Measurements from ENCODE around the gene SH2D3A.

Gene SH2D3A

GRCh38 chr19:6769006-6769619, 1.9 kb upstream of the SH2D3A start:
- Histone ChIP-seq H3K9me2 (replicated peaks; ENCODE audit: low read depth, low read length) (no peaks in the 10 kb centered on the region), H3K4me2 (ENCODE audit: low read depth, low read length, poor library complexity, severe bottlenecking) (no peak overlapping the region), H3K79me2 (ENCODE audit: insufficient read depth, low read length) (peaks cover 14% of the 10 kb centered on the region; the same call in 1 of the 2 replicates)

GRCh38 chr19:6768236-6768785, 1.1 kb upstream of the SH2D3A start:
- H3K27me3 ChIP-seq (ENCODE audit: insufficient read depth, low read length, poor library complexity, severe bottlenecking): no peaks in the 10 kb centered on the region
- H3F3A ChIP-seq (ENCODE audit: low read depth): peaks cover 10% of the 10 kb centered on the region; the same call in 1 of the 2 replicates
- H3K9ac ChIP-seq (ENCODE audit: low read depth, low read length, poor library complexity, severe bottlenecking): no peak overlapping the region
- no peak overlapping the region for H2AFZ ChIP-seq (ENCODE audit: low read length)
- H3K36me3 ChIP-seq (ENCODE audit: insufficient read depth, low read length): no peaks in the 10 kb centered on the region
- peaks cover 4% of the 10 kb centered on the region for H4K20me1 ChIP-seq (ENCODE audit: insufficient read depth, low read length, poor library complexity, severe bottlenecking)
- TF ChIP-seq EZH2phosphoT487 (IDR thresholded peaks at IDR 0.05; ENCODE audit: borderline replicate concordance): no peak
- no peak for TF ChIP-seq CTCF (conservative IDR thresholded peaks at IDR 0.05; ENCODE audit: low read length)
- H3K9me2 ChIP-seq (replicated peaks; ENCODE audit: low read depth, low read length): no peaks in the 10 kb centered on the region
- H3K4me3 ChIP-seq (ENCODE audit: low read length, poor library complexity, severe bottlenecking): no peak overlapping the region
- peaks cover 6% of the 10 kb centered on the region; the same call in 1 of the 2 replicates for H3K79me2 ChIP-seq (ENCODE audit: insufficient read depth, low read length)
- H3K4me1 ChIP-seq (ENCODE audit: insufficient read depth, low read length, poor library complexity, severe bottlenecking): peaks cover 13% of the 10 kb centered on the region
- H3K4me2 ChIP-seq (ENCODE audit: low read depth, low read length, poor library complexity, severe bottlenecking): peak overlapping the region; percentile 92
- H3K9me3 ChIP-seq (ENCODE audit: insufficient read depth, low read depth, low read length): no peaks in the 10 kb centered on the region

More at GRCh38 chr19:6769006-6769619, 1.9 kb upstream of the SH2D3A start:
- peaks cover 13% of the 10 kb centered on the region for H3K4me1 ChIP-seq (ENCODE audit: insufficient read depth, low read length, poor library complexity, severe bottlenecking)
- H3K4me3 ChIP-seq (ENCODE audit: low read length, poor library complexity, severe bottlenecking): no peak overlapping the region
- H4K20me1 ChIP-seq (ENCODE audit: insufficient read depth, low read length, poor library complexity, severe bottlenecking): peaks cover 12% of the 10 kb centered on the region
- H3F3A ChIP-seq (ENCODE audit: low read depth): peaks cover 10% of the 10 kb centered on the region; the same call in 1 of the 2 replicates
- H3K9me3 ChIP-seq (ENCODE audit: insufficient read depth, low read depth, low read length): no peaks in the 10 kb centered on the region
- no peaks in the 10 kb centered on the region for H3K27me3 ChIP-seq (ENCODE audit: insufficient read depth, low read length, poor library complexity, severe bottlenecking)
- no peak overlapping the region for H3K9ac ChIP-seq (ENCODE audit: low read depth, low read length, poor library complexity, severe bottlenecking)
- no peaks in the 10 kb centered on the region for H3K36me3 ChIP-seq (ENCODE audit: insufficient read depth, low read length)
- H2AFZ ChIP-seq (ENCODE audit: low read length): no peak overlapping the region
- TF ChIP-seq CTCF (conservative IDR thresholded peaks at IDR 0.05; ENCODE audit: low read length): peak; percentile 59
- no peak for TF ChIP-seq EZH2phosphoT487 (IDR thresholded peaks at IDR 0.05; ENCODE audit: borderline replicate concordance)

- Histone ChIP-seq H2AFZ (ENCODE audit: low read length) (peak overlapping the region; percentile 95), H3K9ac (ENCODE audit: low read depth, low read length, poor library complexity, severe bottlenecking) (peak overlapping the region; percentile 63), H3K4me2 (ENCODE audit: low read depth, low read length, poor library complexity, severe bottlenecking) (peak overlapping the region; percentile 92)
These were observed 216 bp downstream of the SH2D3A start for GRCh38 chr19:6767081-6767356.

More at GRCh38 chr19:6767081-6767356, 216 bp downstream of the SH2D3A start:
- peak overlapping the region; percentile 82 for H3K4me3 ChIP-seq (ENCODE audit: low read length, poor library complexity, severe bottlenecking)
- no peaks in the 10 kb centered on the region for H3K9me3 ChIP-seq (ENCODE audit: insufficient read depth, low read depth, low read length)
- no peaks in the 10 kb centered on the region for H3K79me2 ChIP-seq (ENCODE audit: insufficient read depth, low read length)
- no peaks in the 10 kb centered on the region for H3K36me3 ChIP-seq (ENCODE audit: insufficient read depth, low read length)
- H3F3A ChIP-seq (ENCODE audit: low read depth): peaks cover 7% of the 10 kb centered on the region; the same call in 1 of the 2 replicates
- H3K4me1 ChIP-seq (ENCODE audit: insufficient read depth, low read length, poor library complexity, severe bottlenecking): peaks cover 13% of the 10 kb centered on the region
- H3K9me2 ChIP-seq (replicated peaks; ENCODE audit: low read depth, low read length): no peaks in the 10 kb centered on the region
- no peaks in the 10 kb centered on the region for H3K27me3 ChIP-seq (ENCODE audit: insufficient read depth, low read length, poor library complexity, severe bottlenecking)
- no peaks in the 10 kb centered on the region for H4K20me1 ChIP-seq (ENCODE audit: insufficient read depth, low read length, poor library complexity, severe bottlenecking)
- no peak for TF ChIP-seq CTCF (conservative IDR thresholded peaks at IDR 0.05; ENCODE audit: low read length)
- TF ChIP-seq EZH2phosphoT487 (IDR thresholded peaks at IDR 0.05; ENCODE audit: borderline replicate concordance): no peak
